ENCODE data around the gene SARDH. TPM values are rescaled to one million over a fixed set of nuclear protein-coding genes. Genes with fewer than 3 reads are reported as not detected.
"Not testable (repeated sequence)": the region's sequence is repeated elsewhere in the genome, so short reads cannot be mapped to it uniquely, and the experiment has no call there.

SARDH gene
- total RNA-seq, 8 experiments from 2014 or later: 0.20 to 3.4 (median 2.4) TPM

- no peak overlapping the region for H3K4me3 ChIP-seq
- in situ Hi-C loops (cut with MboI; ENCODE audit: low pct_unique_long_range_greater_than_20kb in 2 of 9, low sequenced_read_pairs in 9 of 9, unreplicated experiment in 9 of 9): no loop called here
- H3K27ac ChIP-seq: peak overlapping the region; percentile 75 to 82
- H3K4me1 ChIP-seq (replicated peaks in 1 of 2): peaks cover 42 to 49% of the 10 kb centered on the region in 2 donors
- ATAC-seq (replicated peaks in 6 of 8): peak in 5 of 8 experiments; percentile 34 to 71 (median 53)
- 8 to 100% (median 37%) methylated on average over 1 to 9 of the region's 27 CpGs; no CpG with 5 or more reads in 5 of the 10 experiments for WGBS, 10 experiments
These were observed 105.1 kb downstream of the SARDH start for GRCh38 chr9:133632806-133633680.

DNA sequence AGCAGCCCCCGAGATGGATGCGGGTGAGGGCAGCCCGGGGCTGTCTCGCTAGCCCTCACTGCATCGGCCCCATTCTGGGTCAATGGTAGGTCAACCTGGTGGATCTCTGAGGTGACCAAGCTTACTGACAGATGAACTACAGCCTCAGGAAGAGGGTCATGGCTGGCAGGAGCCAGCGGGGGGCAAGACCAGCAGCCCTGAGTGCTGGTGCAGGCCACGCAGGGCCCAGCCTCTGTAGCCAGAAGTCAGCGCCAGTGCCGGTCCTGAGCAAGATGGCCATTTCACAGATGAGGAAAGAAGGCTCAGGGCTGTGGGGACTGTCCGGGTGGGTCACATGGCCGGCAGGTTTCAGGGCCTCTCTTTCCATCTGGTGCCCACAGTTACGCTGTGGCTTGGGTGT lies 107.0 kb downstream of the SARDH start:
- in situ Hi-C loops (cut with MboI; ENCODE audit: low pct_unique_long_range_greater_than_20kb in 2 of 9, low sequenced_read_pairs in 9 of 9, unreplicated experiment in 9 of 9): no loop called here
- 62 to 90% (median 75%) methylated on average over 2 to 9 of the region's 12 CpGs; no CpG with 5 or more reads in 7 of the 10 experiments for WGBS, 10 experiments
- Histone ChIP-seq H3K4me3 (no peak overlapping the region), H3K27ac (no peak overlapping the region), H3K4me1 (replicated peaks in 1 of 2) (peaks cover 33 to 40% of the 10 kb centered on the region in 2 donors)
- no peak for ATAC-seq (replicated peaks in 6 of 8)

DNA sequence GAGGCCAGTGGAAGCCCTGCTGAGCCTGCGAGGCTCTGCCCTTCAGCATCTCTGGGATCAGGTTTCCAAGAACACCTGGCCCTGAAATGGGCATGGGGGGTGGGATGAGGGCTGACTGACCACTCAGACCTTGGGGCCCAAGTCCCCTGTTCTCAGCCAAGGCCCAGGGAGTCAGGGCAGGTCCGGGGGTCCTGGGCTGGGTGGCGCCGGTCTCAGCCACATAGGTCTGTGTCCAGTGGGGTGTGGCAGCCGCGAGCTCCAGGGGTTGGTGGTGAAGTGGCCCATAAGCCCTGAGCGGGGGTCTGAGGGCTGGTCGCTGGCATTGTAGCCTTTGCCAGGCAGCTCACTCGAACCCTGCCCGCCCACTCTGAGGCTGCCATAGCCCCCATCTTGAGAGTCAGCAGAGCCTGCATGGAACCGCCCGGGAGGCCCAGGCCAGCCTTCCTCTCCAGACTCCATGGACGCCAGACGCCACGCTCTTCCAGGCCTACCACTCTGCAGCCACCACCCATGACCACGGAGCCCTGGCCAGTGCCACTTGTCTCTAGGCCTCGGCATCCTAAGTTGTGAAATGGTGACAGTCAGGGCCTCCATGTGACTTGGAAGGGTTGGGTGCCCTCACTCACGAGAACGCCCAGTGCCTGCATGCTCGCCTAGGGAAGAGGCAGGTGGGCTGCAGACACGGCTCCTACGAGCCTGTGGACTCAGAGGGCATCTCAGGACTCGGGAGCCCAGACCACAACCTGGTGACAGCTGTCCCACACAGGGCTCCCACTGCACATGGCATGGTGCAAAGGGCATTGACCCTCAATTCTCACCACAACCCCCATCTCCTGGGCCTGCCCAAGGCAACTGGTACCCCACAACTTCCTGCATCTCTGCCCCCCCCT lies 108.7 kb downstream of the SARDH start:
- no peak overlapping the region for H3K4me3 ChIP-seq
- ATAC-seq (replicated peaks in 6 of 8): no peak
- 20 to 100% (median 70%) methylated on average over 1 to 5 of the region's 23 CpGs; no CpG with 5 or more reads in 5 of the 10 experiments for WGBS, 10 experiments
- in situ Hi-C loops (cut with MboI; ENCODE audit: low pct_unique_long_range_greater_than_20kb in 2 of 9, low sequenced_read_pairs in 9 of 9, unreplicated experiment in 9 of 9): no loop called here
- peaks cover 21 to 26% of the 10 kb centered on the region in 2 donors for H3K4me1 ChIP-seq (replicated peaks in 1 of 2)
- no peak overlapping the region for H3K27ac ChIP-seq

DNA sequence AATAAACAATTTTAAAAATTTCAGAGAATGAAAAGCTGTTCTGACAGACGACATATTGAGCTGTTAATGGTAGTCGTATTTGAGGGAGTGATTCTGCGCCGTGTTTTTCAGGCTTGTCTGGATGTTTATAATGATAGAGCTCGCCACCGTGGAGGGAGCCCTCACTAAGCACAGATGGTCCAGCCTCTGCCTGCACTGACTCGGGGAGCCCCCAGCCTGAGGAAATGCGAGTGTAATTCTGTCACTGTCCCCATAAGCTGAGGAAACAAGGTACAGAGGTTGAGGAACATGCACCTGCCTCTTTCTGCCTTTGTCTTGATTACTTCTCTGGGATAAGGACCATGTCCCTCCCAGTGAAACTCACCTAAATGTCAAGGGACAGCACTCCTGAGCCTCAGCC lies 109.4 kb downstream of the SARDH start:
- no peak for ATAC-seq (replicated peaks in 6 of 8)
- Histone ChIP-seq H3K4me3 (no peak overlapping the region), H3K27ac (no peak overlapping the region), H3K4me1 (replicated peaks in 1 of 2) (peaks cover 14 to 19% of the 10 kb centered on the region in 2 donors)
- 0 to 95% (median 68%) methylated on average over 1 to 7 of the region's 8 CpGs; no CpG with 5 or more reads in 3 of the 10 experiments for WGBS, 10 experiments
- in situ Hi-C loops (cut with MboI; ENCODE audit: low pct_unique_long_range_greater_than_20kb in 2 of 9, low sequenced_read_pairs in 9 of 9, unreplicated experiment in 9 of 9): no loop called here

- in situ Hi-C loops (cut with MboI; ENCODE audit: low pct_unique_long_range_greater_than_20kb in 2 of 9, low sequenced_read_pairs in 9 of 9, unreplicated experiment in 9 of 9): no loop called here
- H3K4me1 ChIP-seq (replicated peaks in 1 of 2): peaks cover 0 to 5% of the 10 kb centered on the region in 2 donors
- ATAC-seq (replicated peaks in 6 of 8): no peak
- 0 to 84% (median 66%) methylated on average over 1 to 3 of the region's 3 CpGs; no CpG with 5 or more reads in 3 of the 10 experiments for WGBS, 10 experiments
- H3K4me3 ChIP-seq: no peak overlapping the region
- no peak overlapping the region for H3K27ac ChIP-seq
These were observed 110.8 kb downstream of the SARDH start for GRCh38 chr9:133627341-133627740.

- H3K27ac ChIP-seq; H3K4me1 ChIP-seq (replicated peaks in 1 of 2); H3K4me3 ChIP-seq; ATAC-seq (replicated peaks in 6 of 8); in situ Hi-C loops (cut with MboI; ENCODE audit: low pct_unique_long_range_greater_than_20kb in 2 of 9, low sequenced_read_pairs in 9 of 9, unreplicated experiment in 9 of 9): not testable (repeated sequence)
These were observed 112.1 kb downstream of the SARDH start for GRCh38 chr9:133626008-133626407.

DNA sequence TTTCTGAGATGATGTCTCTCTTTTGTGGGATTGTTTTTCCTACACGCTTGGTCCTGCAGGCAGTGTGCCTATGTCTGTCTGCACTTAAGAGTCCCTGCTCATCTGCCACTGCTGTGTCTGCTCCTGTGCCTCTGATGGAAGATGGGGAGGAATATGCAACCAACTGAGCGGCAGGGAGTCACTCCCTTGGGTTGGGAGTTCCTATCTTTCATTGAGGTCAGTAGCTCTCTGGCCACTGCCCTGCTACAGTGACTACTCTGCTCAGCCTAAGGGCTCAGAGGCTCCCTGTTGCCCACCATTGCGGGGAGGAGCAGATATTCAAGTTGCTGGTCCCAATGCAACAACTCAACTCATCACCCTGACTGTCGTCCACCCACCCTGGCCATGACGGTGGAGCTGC lies 115.6 kb downstream of the SARDH start:
- no peak overlapping the region for H3K27ac ChIP-seq
- 0 to 86% (median 70%) methylated on average over 1 to 5 of the region's 5 CpGs for whole genome bisulfite sequencing, 10 experiments
- in situ Hi-C loops (cut with MboI; ENCODE audit: low pct_unique_long_range_greater_than_20kb in 2 of 9, low sequenced_read_pairs in 9 of 9, unreplicated experiment in 9 of 9): no loop called here
- no peaks in the 10 kb centered on the region for H3K4me1 ChIP-seq (replicated peaks in 1 of 2)
- ATAC-seq (replicated peaks in 6 of 8): peak in 2 of 8 experiments; percentile 59 to 83
- no peak overlapping the region for H3K4me3 ChIP-seq

DNA sequence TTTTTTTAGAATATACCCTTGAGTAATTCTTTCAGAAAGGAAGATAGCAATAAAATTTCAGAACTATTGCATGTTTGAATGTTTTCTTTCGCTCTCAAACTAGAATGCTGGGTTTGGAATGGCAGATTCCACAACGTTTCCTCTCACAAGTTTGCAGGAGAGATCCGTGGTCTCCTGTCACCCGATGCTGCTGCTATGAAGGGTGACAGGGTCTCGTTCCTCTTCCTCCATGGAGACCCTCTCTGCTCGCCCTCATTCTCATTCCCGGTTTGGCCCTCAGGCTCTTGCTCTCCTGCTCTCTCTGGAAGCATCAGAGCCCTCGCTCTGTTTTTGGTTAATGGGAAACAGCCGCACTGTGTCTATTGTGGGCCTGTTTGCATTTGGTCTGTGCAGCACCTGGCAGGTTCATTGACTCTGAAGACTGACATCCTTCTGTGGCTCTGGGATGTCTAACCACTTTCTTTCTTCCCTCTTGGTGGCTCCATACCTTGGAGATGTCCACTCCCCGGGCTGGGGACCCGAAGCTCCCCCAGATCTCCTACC lies 116.4 kb downstream of the SARDH start:
- no peak overlapping the region for H3K4me3 ChIP-seq
- no peak overlapping the region for H3K27ac ChIP-seq
- no peak for ATAC-seq (replicated peaks in 6 of 8)
- in situ Hi-C loops (cut with MboI; ENCODE audit: low pct_unique_long_range_greater_than_20kb in 2 of 9, low sequenced_read_pairs in 9 of 9, unreplicated experiment in 9 of 9): no loop called here
- WGBS, 10 experiments: 0 to 85% (median 72%) methylated on average over 1 to 10 of the region's 11 CpGs; no CpG with 5 or more reads in 3 of the 10 experiments
- H3K4me1 ChIP-seq (replicated peaks in 1 of 2): no peaks in the 10 kb centered on the region

GRCh38 chr9:133619791-133620190 lies 118.4 kb downstream of the SARDH start:
- Histone ChIP-seq H3K27ac (no peak overlapping the region), H3K4me1 (replicated peaks in 1 of 2) (no peaks in the 10 kb centered on the region), H3K4me3 (no peak overlapping the region)
- no peak for ATAC-seq (replicated peaks in 6 of 8)
- 0 to 80% (median 49%) methylated on average over 1 to 8 of the region's 8 CpGs for WGBS, 10 experiments
- in situ Hi-C loops (cut with MboI; ENCODE audit: low pct_unique_long_range_greater_than_20kb in 2 of 9, low sequenced_read_pairs in 9 of 9, unreplicated experiment in 9 of 9): no loop called here

- no peak overlapping the region for H3K27ac ChIP-seq
- H3K4me3 ChIP-seq: no peak overlapping the region
- in situ Hi-C loops (cut with MboI; ENCODE audit: low pct_unique_long_range_greater_than_20kb in 2 of 9, low sequenced_read_pairs in 9 of 9, unreplicated experiment in 9 of 9): no loop called here
- no peak for ATAC-seq (replicated peaks in 6 of 8)
- WGBS, 10 experiments: 0 to 100% (median 74%) methylated on average over 1 to 10 of the region's 10 CpGs
- peaks cover 5 to 6% of the 10 kb centered on the region in 2 donors for H3K4me1 ChIP-seq (replicated peaks in 1 of 2)
These were observed 119.4 kb downstream of the SARDH start for GRCh38 chr9:133618726-133619125.

DNA sequence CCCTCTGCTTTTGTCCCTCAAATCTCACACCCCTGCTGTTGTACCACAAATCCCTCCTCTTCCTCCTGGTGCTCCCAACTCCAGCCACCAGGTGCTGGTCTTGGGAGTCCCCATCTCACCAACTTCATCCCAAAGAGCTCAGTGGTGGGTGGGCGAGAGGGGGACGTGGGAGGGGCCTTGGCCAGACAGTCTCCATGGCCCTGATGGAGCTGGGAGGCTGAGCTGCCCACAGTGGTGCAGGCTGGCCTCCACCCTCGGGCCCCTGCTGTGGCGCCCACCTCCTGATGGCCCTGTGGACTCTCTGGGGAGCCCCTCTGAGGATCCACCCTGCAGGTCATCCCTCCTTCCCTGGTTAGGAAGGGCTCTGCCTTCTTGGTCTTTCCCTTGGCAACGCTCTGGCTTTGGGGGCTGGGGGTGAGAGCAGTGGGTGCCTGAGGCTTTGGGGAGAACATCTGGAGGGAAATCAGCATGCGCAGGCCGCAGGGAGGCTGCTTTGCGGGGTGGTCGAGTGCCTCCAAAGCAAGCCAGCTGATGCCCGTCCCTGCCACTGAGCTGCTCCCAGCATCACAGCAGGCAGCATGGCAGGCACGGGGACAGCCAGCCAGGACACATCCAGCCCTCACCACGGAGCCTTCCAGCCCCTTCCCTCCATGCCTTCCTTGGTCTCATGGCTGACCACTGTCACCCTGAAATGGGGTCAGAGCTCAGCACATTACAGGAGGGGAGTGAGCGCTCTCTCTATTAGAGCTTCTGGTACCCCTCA lies 121.3 kb downstream of the SARDH start:
- ATAC-seq (replicated peaks in 6 of 8): no peak
- Histone ChIP-seq H3K27ac (no peak overlapping the region), H3K4me1 (replicated peaks in 1 of 2) (peaks cover 11 to 17% of the 10 kb centered on the region in 2 donors), H3K4me3 (no peak overlapping the region)
- in situ Hi-C loops (cut with MboI; ENCODE audit: low pct_unique_long_range_greater_than_20kb in 2 of 9, low sequenced_read_pairs in 9 of 9, unreplicated experiment in 9 of 9): no loop called here
- 90 to 100% methylated on average over 2 of the region's 13 CpGs; no CpG with 5 or more reads in 8 of the 10 experiments for WGBS, 10 experiments

DNA sequence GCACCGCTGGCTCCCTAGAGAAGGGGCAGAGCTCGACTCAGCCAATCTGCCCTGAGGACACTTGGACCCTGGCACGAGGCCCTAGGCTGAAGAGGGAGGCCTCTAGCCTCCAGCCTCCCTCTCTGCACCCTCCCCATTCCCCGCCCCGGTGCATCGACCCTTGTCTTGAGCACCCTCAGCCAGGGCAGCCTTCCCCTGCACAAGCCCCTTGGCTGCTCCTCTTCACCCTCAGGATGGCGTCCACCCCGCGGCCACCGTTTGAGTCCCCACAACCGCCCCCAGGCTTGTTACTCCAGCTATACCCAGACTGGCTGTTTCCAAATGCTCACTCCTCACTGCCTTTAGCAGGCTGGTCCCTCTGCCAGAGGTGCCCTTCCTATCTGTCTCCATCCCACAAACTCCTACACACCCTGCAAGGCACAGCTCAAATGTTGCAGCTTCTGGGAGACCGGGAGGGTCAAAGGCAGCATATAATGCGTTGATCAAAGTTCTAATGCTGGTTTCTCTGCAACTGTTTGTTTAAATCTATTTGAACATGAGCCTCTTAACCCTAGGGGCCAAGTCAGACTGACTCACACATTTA lies 122.5 kb downstream of the SARDH start:
- 50 to 100% (median 92%) methylated on average over 1 to 2 of the region's 13 CpGs; no CpG with 5 or more reads in 6 of the 10 experiments for WGBS, 10 experiments
- no peak for ATAC-seq (replicated peaks in 6 of 8)
- in situ Hi-C loops (cut with MboI; ENCODE audit: low pct_unique_long_range_greater_than_20kb in 2 of 9, low sequenced_read_pairs in 9 of 9, unreplicated experiment in 9 of 9): no loop called here
- peaks cover 18 to 24% of the 10 kb centered on the region in 2 donors for H3K4me1 ChIP-seq (replicated peaks in 1 of 2)
- no peak overlapping the region for H3K27ac ChIP-seq
- no peak overlapping the region for H3K4me3 ChIP-seq
